Chondrocyte (in vitro differentiated cells): ENCODE measurements around the gene VAV2. TPM values are rescaled to one million over a fixed set of nuclear protein-coding genes. Genes with fewer than 3 reads are reported as not detected.

Experiments
- DNase-seq: peaks from one replicate; pipeline ENCODE4 v3.0.0; 2021; ENCODE audit warnings: mixed read lengths, low spot score
- H3K27ac Mint-ChIP-seq: one replicate; pipeline ENCODE4 v1.8.0; 2021; ENCODE audit warnings: mild to moderate bottlenecking, moderate library complexity, mixed read lengths; ENCODE audit not compliant: unreplicated experiment
- H3K27me3 Mint-ChIP-seq: 2 replicates; pipeline ENCODE4 v1.8.0; 2021; ENCODE audit warnings: low read depth, mixed read lengths
- H3K36me3 Mint-ChIP-seq: 2 replicates; pipeline ENCODE4 v1.8.0; 2021; ENCODE audit warnings: low read depth, mixed read lengths
- H3K4me1 Mint-ChIP-seq: 2 replicates; pipeline ENCODE4 v1.8.0; 2021; ENCODE audit warnings: low read depth, mild to moderate bottlenecking, mixed read lengths
- H3K4me3 Mint-ChIP-seq: one replicate; pipeline ENCODE4 v1.8.0; 2021; ENCODE audit warnings: mild to moderate bottlenecking, moderate library complexity, mixed read lengths; ENCODE audit not compliant: unreplicated experiment
- H3K9me3 Mint-ChIP-seq: 2 replicates; pipeline ENCODE4 v1.8.0; 2021; ENCODE audit warnings: low read depth, mixed read lengths
- CTCF ChIP-seq: fragments of 200-600 bp; sonication (generic); IDR thresholded peaks from 2 replicates; pipeline ENCODE4 v1.5.0; 2021; ENCODE audit warnings: antibody characterized with exemption, mild to moderate bottlenecking, moderate library complexity
- total RNA-seq: library from RNA; stranded (reverse); gene quantifications from 3 replicates; pipeline ENCODE4 v1.2.1, GENCODE V29; 2021

The VAV2 gene
- total RNA-seq, 1 donor from 2014 or later: 17.7 TPM

GRCh38 chr9:133740911-133741310, 251.2 kb downstream of the VAV2 start:
- no peaks in the 10 kb centered on the region for H3K9me3 Mint-ChIP-seq
- no peak overlapping the region for H3K4me3 Mint-ChIP-seq
- TF ChIP-seq CTCF: no peak
- H3K27me3 Mint-ChIP-seq: peaks cover 16% of the 10 kb centered on the region
- H3K4me1 Mint-ChIP-seq: no peaks in the 10 kb centered on the region
- peaks cover 2% of the 10 kb centered on the region for H3K36me3 Mint-ChIP-seq
- no peak for DNase-seq
- H3K27ac Mint-ChIP-seq: no peak overlapping the region

GRCh38 chr9:133739408-133740280, 252.5 kb downstream of the VAV2 start:
- Mint-ChIP-seq H3K4me1 (no peaks in the 10 kb centered on the region), H3K27me3 (peaks cover 17% of the 10 kb centered on the region), H3K9me3 (no peaks in the 10 kb centered on the region), H3K27ac (no peak overlapping the region), H3K36me3 (peaks cover 2% of the 10 kb centered on the region), H3K4me3 (no peak overlapping the region)
- no peak for TF ChIP-seq CTCF
- DNase-seq: no peak

GRCh38 chr9:133738640-133739225, 253.4 kb downstream of the VAV2 start:
- Mint-ChIP-seq H3K9me3 (no peaks in the 10 kb centered on the region), H3K27ac (no peak overlapping the region), H3K27me3 (peaks cover 11% of the 10 kb centered on the region), H3K4me3 (no peak overlapping the region), H3K36me3 (no peaks in the 10 kb centered on the region), H3K4me1 (no peaks in the 10 kb centered on the region)
- DNase-seq: no peak
- no peak for TF ChIP-seq CTCF

- Mint-ChIP-seq H3K4me3 (peak within 1 kb of the TSS; percentile 38), H3K36me3 (no peaks in the 10 kb centered on the region), H3K27me3 (peaks cover 9% of the 10 kb centered on the region), H3K9me3 (no peaks in the 10 kb centered on the region), H3K27ac (no peak within 1 kb of the TSS), H3K4me1 (no peaks in the 10 kb centered on the region)
- no peak for DNase-seq
- no peak for TF ChIP-seq CTCF
These were observed 254.1 kb downstream of the VAV2 start, which contains the start of gene SARDH for GRCh38 chr9:133737774-133738639. Gene SARDH, minus strand, starts transcription at chr9:133738352. Its CDS starts 4,179 bp downstream, at chr9:133734173.
